OCI-LY7 (cell line): ENCODE measurements around the gene BTRC. TPM values are rescaled to one million over a fixed set of nuclear protein-coding genes. Genes with fewer than 3 reads are reported as not detected.

Source experiments
- BruUV-seq: library from RNA; stranded (reverse); fragments of 400-500 nt; replicated peaks from 2 replicates; lab custom pipeline; 2021; lab: Mats Ljungman, UMichigan
- CTCF ChIA-PET: fragments of 300-600 bp; sonication (Branson Sonifier 250); formaldehyde crosslinking; loops from one replicate; lab custom pipeline; 2022; ENCODE audit warnings: antibody characterized with exemption; ENCODE audit not compliant: unreplicated experiment; lab: Charles Lee
- POLR2A ChIA-PET: fragments of 300-600 bp; sonication (Branson Sonifier 250); formaldehyde crosslinking; loops from one replicate; lab custom pipeline; 2022; ENCODE audit warnings: antibody characterized with exemption; lab: Charles Lee
- DNase-seq: peaks from one replicate; pipeline ENCODE4 v3.0.0-alpha.2; 2015; ENCODE audit warnings: low spot score
- H2AFZ ChIP-seq: fragments of 200-600 bp; sonication (generic), shearing (Covaris generic); 2 replicates; pipeline ENCODE4 v1.6.1; 2014; ENCODE audit warnings: mild to moderate bottlenecking, antibody characterized with exemption, low read length, moderate library complexity
- H3K27ac ChIP-seq: fragments of 200-600 bp; sonication (generic); 2 replicates; pipeline ENCODE4 v1.5.1; 2014; ENCODE audit warnings: mixed run types, low read depth, mild to moderate bottlenecking, moderate library complexity, low read length, inconsistent platforms; ENCODE audit not compliant: poor library complexity, severe bottlenecking
- H3K36me3 ChIP-seq: fragments of 200-600 bp; sonication (generic); 2 replicates; pipeline ENCODE4 v1.6.1; 2014; ENCODE audit warnings: mild to moderate bottlenecking, antibody characterized with exemption, low read length, moderate library complexity, mixed read lengths; ENCODE audit not compliant: insufficient read depth
- H3K4me1 ChIP-seq: fragments of 200-600 bp; sonication (generic); 2 replicates; pipeline ENCODE4 v1.5.1; 2014; ENCODE audit warnings: mild to moderate bottlenecking, low read length; ENCODE audit not compliant: insufficient read depth, poor library complexity, severe bottlenecking
- H3K4me2 ChIP-seq: fragments of 200-600 bp; sonication (generic); 2 replicates; pipeline ENCODE4 v1.6.1; 2014; ENCODE audit warnings: mild to moderate bottlenecking, low read length
- H3K4me3 ChIP-seq: fragments of 200-600 bp; sonication (generic); 2 replicates; pipeline ENCODE4 v1.5.1; 2014; ENCODE audit warnings: mild to moderate bottlenecking, low read depth, low read length; ENCODE audit not compliant: poor library complexity, severe bottlenecking
- H3K79me2 ChIP-seq: fragments of 200-600 bp; sonication (generic); 2 replicates; pipeline ENCODE4 v1.6.1; 2016; ENCODE audit warnings: low read depth, mild to moderate bottlenecking, low read length, moderate library complexity, mixed read lengths; ENCODE audit not compliant: insufficient read depth
- H3K9me2 ChIP-seq: fragments of 200-600 bp; sonication (generic); 2 replicates; pipeline ENCODE4 v1.6.1; 2016; ENCODE audit warnings: mild to moderate bottlenecking, low read length, mixed read lengths; ENCODE audit not compliant: insufficient read depth
- H3K9me3 ChIP-seq: fragments of 200-600 bp; sonication (generic); 2 replicates; pipeline ENCODE4 v1.6.1; 2014; ENCODE audit warnings: mild to moderate bottlenecking, mixed run types, low read length, mixed read lengths
- H4K20me1 ChIP-seq: fragments of 200-600 bp; sonication (generic); 2 replicates; pipeline ENCODE4 v1.6.1; 2014; ENCODE audit warnings: mild to moderate bottlenecking, antibody characterized with exemption, low read length, moderate library complexity, mixed read lengths; ENCODE audit not compliant: insufficient read depth
- CTCF ChIP-seq: fragments of 200-600 bp; sonication (generic); conservative IDR thresholded peaks from 2 replicates; pipeline ENCODE4 v1.5.1; 2014; ENCODE audit warnings: mild to moderate bottlenecking, antibody characterized with exemption, low read length, moderate library complexity, mixed read lengths
- EZH2phosphoT487 ChIP-seq: fragments of 200-600 bp; sonication (generic); IDR thresholded peaks from 2 replicates; pipeline ENCODE4 v1.6.1; 2018; ENCODE audit warnings: low read depth, borderline replicate concordance, mild to moderate bottlenecking, mixed run types, antibody characterized with exemption, low read length, moderate library complexity, mixed read lengths
- intact Hi-C: fragments of 100-400 bp; cut with micrococcal nuclease; formaldehyde crosslinking; loops from one replicate; pipeline ENCODE4 v1.10.0; 2022; ENCODE audit not compliant: unreplicated experiment
- total RNA-seq, 2 experiments: library from RNA; depleted of rRNA in 1 of 2; stranded (reverse); fragments of >200 nt in 1 of 2; shearing (Covaris generic) in 1 of 2; gene quantifications; 2 replicates each; pipeline ENCODE4 v1.2.3, GENCODE V29; 2014 to 2022

Gene BTRC
- total RNA-seq, 2 experiments from 2014 or later = 6.1 to 17.8 TPM

DNA sequence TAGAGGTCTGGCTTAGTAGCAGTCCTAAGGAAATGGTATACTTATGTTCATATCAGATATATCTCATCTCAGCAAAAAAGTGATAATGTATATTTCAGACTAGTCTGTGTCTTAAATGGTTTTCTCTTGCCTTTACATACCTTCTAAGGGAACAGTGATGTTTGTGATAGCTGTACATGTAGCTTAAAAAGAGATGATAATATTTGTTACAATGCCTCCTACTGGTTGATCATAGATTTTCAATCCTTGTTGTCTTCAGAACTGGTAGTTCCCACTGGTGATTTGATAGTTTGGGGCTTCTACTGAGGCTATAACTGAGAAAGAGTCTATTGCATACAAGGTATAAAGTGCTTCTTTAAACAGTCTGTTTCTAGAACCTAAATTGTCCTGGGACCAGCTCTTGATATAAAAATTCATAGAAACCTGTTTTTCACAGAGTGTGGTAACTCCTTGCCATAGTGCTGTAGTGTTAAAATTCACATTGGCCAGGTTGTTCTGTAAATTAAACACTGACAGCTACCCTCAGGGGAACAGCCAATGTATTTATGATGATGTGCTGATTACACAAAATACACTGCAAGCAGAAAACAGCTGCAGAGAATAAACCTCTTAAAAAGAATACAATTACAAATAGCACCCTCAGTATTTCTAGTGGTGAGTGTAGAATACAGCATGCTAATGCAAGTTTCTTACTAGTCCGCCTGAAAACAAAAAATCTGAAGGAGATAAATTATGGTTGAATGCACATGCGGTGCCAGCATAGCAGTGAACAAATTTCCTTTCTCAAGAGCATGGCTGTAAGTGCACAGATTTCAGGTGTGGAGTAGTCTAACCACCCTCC lies 90.3 kb downstream of the BTRC start:
- POLR2A ChIA-PET = interaction anchor here (1.0 to 1.2 kb wide), 2 partner anchors 8 to 9 kb away, joined by 3 to 4 read pairs; no protein-coding TSS in a partner anchor
- H3K9me3 ChIP-seq = no peaks in the 10 kb centered on the region
- CTCF ChIA-PET = interaction anchor here (0.8 to 1.3 kb wide), 3 partner anchors 126 to 233 kb away, joined by 3 to 6 read pairs (median 3); no protein-coding TSS in a partner anchor
- H4K20me1 ChIP-seq = peaks cover 4% of the 10 kb centered on the region; the same call in 1 of the 2 replicates
- BruUV-seq = no TSS peak
- TF ChIP-seq CTCF (peak; percentile 79), EZH2phosphoT487 (no peak)
- H2AFZ ChIP-seq = no peak overlapping the region
- intact Hi-C loops = loop anchor here (5.0 kb wide), 1 partner anchor 142 kb away; no protein-coding TSS in a partner anchor
- no peaks in the 10 kb centered on the region for H3K79me2 ChIP-seq
- H3K4me1 ChIP-seq = no peaks in the 10 kb centered on the region
- H3K9me2 ChIP-seq = no peaks in the 10 kb centered on the region
- H3K4me3 ChIP-seq = no peak overlapping the region
- no peaks in the 10 kb centered on the region for H3K36me3 ChIP-seq
- no peak overlapping the region for H3K27ac ChIP-seq
- peak; percentile 20 for DNase-seq
- H3K4me2 ChIP-seq = no peak overlapping the region

DNA sequence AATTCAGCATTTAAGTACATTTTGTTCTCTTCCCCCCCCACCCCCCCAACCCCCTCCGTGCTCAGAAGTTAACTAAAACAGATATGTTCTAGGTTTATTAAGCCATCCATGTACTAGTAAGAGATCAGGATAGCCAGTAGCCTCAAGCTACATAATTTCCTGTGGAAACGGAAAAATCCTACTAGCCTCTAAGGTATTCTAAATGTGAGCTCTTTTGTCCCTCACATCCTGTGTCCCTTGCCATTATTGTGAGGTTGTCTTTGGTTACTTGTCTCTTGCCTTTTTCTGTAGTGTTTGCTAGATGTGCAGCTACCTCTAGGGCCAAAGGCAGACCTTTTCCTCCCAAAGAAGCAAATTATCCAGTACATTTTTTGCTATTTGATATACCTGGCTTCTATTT lies 92.1 kb downstream of the BTRC start:
- ChIA-PET CTCF (interaction anchor here (0.9 to 1.0 kb wide), 2 partner anchors 181 to 232 kb away, joined by 3 read pairs; no protein-coding TSS in a partner anchor), POLR2A (interaction anchor here (0.6 kb wide), 1 partner anchor 232 kb away, joined by 4 read pairs; no protein-coding TSS in a partner anchor)
- BruUV-seq = no TSS peak
- no peak for DNase-seq
- Histone ChIP-seq H2AFZ (no peak overlapping the region), H3K36me3 (no peaks in the 10 kb centered on the region), H3K79me2 (no peaks in the 10 kb centered on the region), H4K20me1 (peaks cover 4% of the 10 kb centered on the region; the same call in 1 of the 2 replicates), H3K27ac (no peak overlapping the region), H3K9me3 (no peaks in the 10 kb centered on the region), H3K9me2 (no peaks in the 10 kb centered on the region), H3K4me3 (no peak overlapping the region), H3K4me2 (no peak overlapping the region), H3K4me1 (no peaks in the 10 kb centered on the region)
- intact Hi-C loops = no loop called here
- TF ChIP-seq EZH2phosphoT487 (no peak), CTCF (no peak)
